K562 (cell line): ENCODE data around the gene DAB1. TPM values are rescaled to one million over a fixed set of nuclear protein-coding genes. Genes with fewer than 3 reads are reported as not detected.

Experiments used
- ATAC-seq: fragments of 200-7000 bp; cut with Tn5 transposase; 3 replicates; pipeline ENCODE4 v1.9.1; 2020; ENCODE audit warnings: moderate library complexity
- BruUV-seq: library from RNA; stranded (reverse); fragments of 400-500 nt; replicated peaks from 2 replicates; lab custom pipeline; 2021; lab: Mats Ljungman, UMichigan
- CTCF ChIA-PET: fragments of 300-600 bp; formaldehyde crosslinking; extraction: SDS; loops from one replicate; lab custom pipeline; 2021; ENCODE audit warnings: low intra/inter-chr PET ratio; lab: Yijun Ruan, JAX
- POLR2A ChIA-PET: fragments of 300-600, 350-650 bp; sonication (Branson Sonifier 250); formaldehyde crosslinking; extraction: SDS; loops from one replicate; lab custom pipeline; 2021; ENCODE audit warnings: antibody characterized with exemption, inconsistent platforms; lab: Yijun Ruan, JAX
- DNase-seq, 4 experiments: peaks; one replicate each; pipeline versions ENCODE4 v3.0.0 to v3.0.0-alpha.2; 2011 to 2018; ENCODE audit warnings: low spot score in 3 of 4, mixed read lengths in 3 of 4; ENCODE audit errors: extremely low read depth in 1 of 4
- FAIRE-seq: peaks from 2 replicates; lab custom pipeline; 2011; peaks lifted over from hg19 to GRCh38; lab: Jason Lieb, UNC
- H2AFZ ChIP-seq: 2 replicates; pipeline ENCODE4 v1.6.0; 2011; ENCODE audit warnings: low read depth, low read length, control low read depth, inconsistent platforms
- H3K27ac ChIP-seq: fragments of 200-600 bp; 3 replicates; pipeline ENCODE4 v1.8.0; 2011; ENCODE audit warnings: low read depth, mild to moderate bottlenecking, control low read depth, inconsistent platforms, low read length, moderate library complexity, mixed read lengths; ENCODE audit errors: extremely low read depth
- H3K27me3 ChIP-seq, 2 experiments: fragments of 300-600 bp in 1 of 2; 2 replicates in 1 of 2; 3 replicates in 1 of 2; pipeline versions ENCODE4 v1.6.0 to v1.8.0; 2011; ENCODE audit warnings: inconsistent platforms in 2 of 2, low read length in 2 of 2, mild to moderate bottlenecking in 1 of 2, mixed read lengths in 1 of 2, moderate library complexity in 1 of 2; ENCODE audit not compliant: control insufficient read depth in 2 of 2, insufficient read depth in 2 of 2
- H3K36me3 ChIP-seq: fragments of 300-600 bp; 3 replicates; pipeline ENCODE4 v1.8.0; 2011; ENCODE audit warnings: mild to moderate bottlenecking, low read length, inconsistent platforms; ENCODE audit not compliant: control insufficient read depth, insufficient read depth
- H3K4me1 ChIP-seq, 2 experiments: fragments of 200-600 bp in 1 of 2; replicated peaks in 1 of 2; 2 replicates in 1 of 2; 3 replicates in 1 of 2; pipeline versions ENCODE4 v1.5.1 to v1.8.0; 2011; ENCODE audit warnings: inconsistent platforms in 2 of 2, low read length in 2 of 2, mild to moderate bottlenecking in 1 of 2, mixed read lengths in 1 of 2, moderate library complexity in 1 of 2; ENCODE audit not compliant: control insufficient read depth in 2 of 2, insufficient read depth in 2 of 2
- H3K4me2 ChIP-seq: 2 replicates; pipeline ENCODE4 v1.6.1; 2011; ENCODE audit warnings: low read length, control low read depth, inconsistent platforms, mixed read lengths; ENCODE audit not compliant: insufficient read depth
- H3K4me3 ChIP-seq: fragments of 200-600 bp; sonication (generic), shearing (Covaris generic); 2 replicates; pipeline ENCODE4 v1.5.1; 2016; ENCODE audit warnings: control low read depth, inconsistent platforms
- H3K79me2 ChIP-seq: fragments of 200-600 bp; 3 replicates; pipeline ENCODE4 v1.8.0; 2011; ENCODE audit warnings: low read length, inconsistent platforms; ENCODE audit not compliant: control insufficient read depth, insufficient read depth
- H3K9ac ChIP-seq, 2 experiments: 2 replicates each; pipeline versions ENCODE4 v1.6.0 to v1.6.1; 2011; ENCODE audit warnings: low read depth in 2 of 2, low read length in 2 of 2, control low read depth in 1 of 2, inconsistent platforms in 1 of 2, mild to moderate bottlenecking in 1 of 2, mixed read lengths in 1 of 2; ENCODE audit not compliant: insufficient read depth in 1 of 2
- H3K9me1 ChIP-seq: one replicate; pipeline ENCODE4 v1.6.0; 2011; ENCODE audit warnings: inconsistent platforms, mild to moderate bottlenecking, low read length, moderate library complexity; ENCODE audit not compliant: control insufficient read depth, insufficient read depth
- H3K9me3 ChIP-seq: replicated peaks from 2 replicates; pipeline ENCODE4 v1.5.1; 2011; ENCODE audit warnings: low read depth, low read length, inconsistent platforms; ENCODE audit not compliant: control insufficient read depth, insufficient read depth
- H4K20me1 ChIP-seq: replicated peaks from 2 replicates; pipeline ENCODE4 v1.6.1; 2011; ENCODE audit warnings: low read length, inconsistent platforms, mixed read lengths; ENCODE audit not compliant: control insufficient read depth, insufficient read depth
- ATF2 ChIP-seq: sonication (generic); formaldehyde crosslinking; IDR thresholded peaks from 2 replicates; pipeline ENCODE4 v1.8.1; 2022; ENCODE audit warnings: missing genetic modification reagents
- CBFA2T3 ChIP-seq: fragments of 450-650 bp; IDR thresholded peaks from 2 replicates; pipeline ENCODE4 v1.6.1; 2017
- CHD4 ChIP-seq: fragments of 200-600 bp; sonication (generic); IDR thresholded peaks from 3 replicates; pipeline ENCODE4 v1.6.1; 2012; ENCODE audit warnings: low read depth, mild to moderate bottlenecking, mixed read lengths, low read length, inconsistent platforms; ENCODE audit not compliant: insufficient read depth, insufficient replicate concordance, poor library complexity, severe bottlenecking
- EGR1 ChIP-seq: fragments of 450-650 bp; conservative IDR thresholded peaks from 2 replicates; pipeline ENCODE4 v1.6.1; 2017; ENCODE audit warnings: mild to moderate bottlenecking
- GABPB2 ChIP-seq: fragments of 250-450 bp; sonication (Bioruptor Pico); conservative IDR thresholded peaks from 2 replicates; pipeline ENCODE4 v1.5.1; 2021; ENCODE audit warnings: mild to moderate bottlenecking
- NCOA1 ChIP-seq: fragments of 450-650 bp; IDR thresholded peaks from 2 replicates; pipeline ENCODE4 v1.6.1; 2016; ENCODE audit warnings: low read depth
- NCOA4 ChIP-seq: fragments of 450-650 bp; IDR thresholded peaks from 2 replicates; pipeline ENCODE4 v1.6.1; 2018; ENCODE audit warnings: mild to moderate bottlenecking; ENCODE audit not compliant: partially characterized antibody
- NR0B1 ChIP-seq: fragments of 450-650 bp; IDR thresholded peaks from one replicate; pipeline ENCODE4 v1.6.1; 2018; ENCODE audit warnings: mild to moderate bottlenecking, moderate library complexity; ENCODE audit not compliant: partially characterized antibody
- RBM22 ChIP-seq: fragments of 200-400 bp; formaldehyde crosslinking; IDR thresholded peaks from 2 replicates; pipeline ENCODE4 v1.6.1; 2018; ENCODE audit warnings: low read length, low read depth; ENCODE audit not compliant: poor library complexity, severe bottlenecking
- SIX5 ChIP-seq, 2 experiments: IDR thresholded peaks; 2 replicates each; pipeline ENCODE4 v1.6.1; 2011; ENCODE audit warnings: low read length in 2 of 2, borderline replicate concordance in 1 of 2, low read depth in 1 of 2, mild to moderate bottlenecking in 1 of 2, moderate library complexity in 1 of 2; ENCODE audit not compliant: insufficient read depth in 1 of 2
- SP2 ChIP-seq: IDR thresholded peaks from 2 replicates; pipeline ENCODE4 v1.6.1; 2011; ENCODE audit warnings: mild to moderate bottlenecking, low read depth, low read length, moderate library complexity; ENCODE audit not compliant: poor library complexity, severe bottlenecking; ENCODE audit errors: extremely low read depth
- TRIM28 ChIP-seq: fragments of 450-650 bp; IDR thresholded peaks from 2 replicates; pipeline ENCODE4 v1.6.1; 2017
- ZBTB17 ChIP-seq: fragments of 450-650 bp; formaldehyde crosslinking; IDR thresholded peaks from 2 replicates; pipeline ENCODE4 v1.4.0; 2020; ENCODE audit warnings: mild to moderate bottlenecking
- ZNF253 ChIP-seq: fragments of 250-450 bp; sonication (Bioruptor Pico); conservative IDR thresholded peaks from 2 replicates; pipeline ENCODE4 v1.6.1; 2021; ENCODE audit warnings: mild to moderate bottlenecking
- ZNF695 ChIP-seq: fragments of 450-650 bp; formaldehyde crosslinking; IDR thresholded peaks from 2 replicates; pipeline ENCODE4 v1.4.0; 2020; ENCODE audit warnings: mild to moderate bottlenecking, moderate library complexity
- in situ Hi-C: fragments of 300-500 bp; cut with MboI; formaldehyde crosslinking; loops from 4 replicates; pipeline ENCODE4 v1.15.0; 2018; ENCODE audit warnings: inconsistent platforms, mixed read lengths
- intact Hi-C: fragments of 100-400 bp; cut with micrococcal nuclease; formaldehyde crosslinking; loops from 2 replicates; pipeline ENCODE4 v1.14.2; 2022
- polyA plus RNA-seq, 8 experiments: library from polyadenylated mRNA; depleted of rRNA in 4 of 8; stranded (reverse) in 5 of 8; unstranded in 3 of 8; fragments of >200 nt; fragmentation: Nextera tagmentation in 2 of 8; fragmentation: Illumina TruSeq in 1 of 8; extraction: Ambion mirVana in 2 of 8; extraction: Trizol in 1 of 8; gene quantifications; 2 replicates each; pipeline versions ENCODE4 v1.2.1 to v1.2.3, GENCODE V29; 2011 to 2014; ENCODE audit warnings: inconsistent platforms in 1 of 8, missing spikeins in 1 of 8
- total RNA-seq, 7 experiments: library from RNA; depleted of rRNA in 6 of 7; stranded (reverse); fragments of >200 nt in 6 of 7; fragmentation: Illumina TruSeq in 2 of 7; extraction: Trizol in 2 of 7; gene quantifications; 2 replicates each; pipeline versions ENCODE4 v1.2.1 to v1.2.3, GENCODE V29; 2011 to 2021; ENCODE audit warnings: low replicate concordance in 1 of 7

The DAB1 gene
- total and polyA plus RNA-seq, 9 of the 15 experiments (the other 6 are each of a cell fraction or from before 2014, with no cell fraction given): not detected

GRCh38 chr1:57443004-57443403, 19.1 kb upstream of the DAB1 start:
- Histone ChIP-seq H3K36me3 (no peaks in the 10 kb centered on the region), H3K4me3 (no peak overlapping the region), H3K9me1 (no peaks in the 10 kb centered on the region), H3K9me3 (no peaks in the 10 kb centered on the region), H3K4me1 (no peaks in the 10 kb centered on the region), H3K9ac (no peak overlapping the region), H2AFZ (no peak overlapping the region), H3K27ac (no peak overlapping the region), H3K79me2 (no peaks in the 10 kb centered on the region), H3K27me3 (no peaks in the 10 kb centered on the region), H4K20me1 (no peaks in the 10 kb centered on the region), H3K4me2 (no peak overlapping the region)
- ChIA-PET CTCF (no interaction called here), POLR2A (no interaction called here)
- no peak for ATAC-seq
- BruUV-seq: no TSS peak
- in situ Hi-C loops: no loop called here
- no peak for TF ChIP-seq ZBTB17 (CRISPR knock-in tag)
- no peak for TF ChIP-seq RBM22
- no peak for TF ChIP-seq ZNF695
- TF ChIP-seq ZNF253: no peak
- no peak for TF ChIP-seq NR0B1
- no peak for TF ChIP-seq NCOA1
- no peak for TF ChIP-seq GABPB2 (CRISPR knock-in tag)
- no peak for TF ChIP-seq SIX5 (IDR thresholded peaks at IDR 0.05; ENCODE audit: borderline replicate concordance in 1 of 2, insufficient read depth in 1 of 2, low read depth in 1 of 2, low read length in 2 of 2)
- no peak for TF ChIP-seq CBFA2T3
- no peak for TF ChIP-seq CHD4
- TF ChIP-seq EGR1: no peak
- no peak for TF ChIP-seq ATF2 (CRISPR knock-in tag)
- no peak for TF ChIP-seq SP2
- no peak for TF ChIP-seq NCOA4
- TF ChIP-seq TRIM28: no peak
- intact Hi-C loops: no loop called here
- DNase-seq: no peak
- no peak for FAIRE-seq
